Fibroblast of lung (primary cell): Measurements from ENCODE around the gene ZNF132. TPM values are rescaled to one million over a fixed set of nuclear protein-coding genes. Genes with fewer than 3 reads are reported as not detected.

Experiments used
- DNase-seq, 2 donors: peaks; one replicate each; pipeline versions ENCODE4 v3.0.0 to v3.0.0-alpha.2; 2010; ENCODE audit warnings: low read depth in 2 of 2
- H2AFZ ChIP-seq: 2 replicates; pipeline ENCODE4 v1.5.1; 2012; ENCODE audit warnings: low read length, control low read depth, inconsistent platforms
- H3K27ac ChIP-seq: 2 replicates; pipeline ENCODE4 v1.5.1; 2011; ENCODE audit warnings: low read length, control low read depth; ENCODE audit not compliant: insufficient read depth
- H3K27me3 ChIP-seq: 2 replicates; pipeline ENCODE4 v1.5.1; 2011; ENCODE audit warnings: mild to moderate bottlenecking, low read length; ENCODE audit not compliant: control insufficient read depth, insufficient read depth
- H3K36me3 ChIP-seq: 2 replicates; pipeline ENCODE4 v1.5.1; 2011; ENCODE audit warnings: low read length; ENCODE audit not compliant: control insufficient read depth, insufficient read depth
- H3K4me1 ChIP-seq: 2 replicates; pipeline ENCODE4 v1.5.1; 2011; ENCODE audit warnings: low read length; ENCODE audit not compliant: control insufficient read depth, insufficient read depth; ENCODE audit errors: extremely low read depth
- H3K4me2 ChIP-seq: 2 replicates; pipeline ENCODE4 v1.5.1; 2011; ENCODE audit warnings: low read length, control low read depth; ENCODE audit not compliant: insufficient read depth; ENCODE audit errors: extremely low read depth
- H3K4me3 ChIP-seq, 4 experiments: fragments of 200-600 bp in 1 of 4; sonication (generic) in 1 of 4; replicated peaks in 1 of 4; 2 replicates each; pipeline ENCODE4 v1.5.1; 2011 to 2016; ENCODE audit warnings: low read length in 4 of 4, low read depth in 3 of 4, mild to moderate bottlenecking in 3 of 4, control low read depth in 2 of 4, inconsistent platforms in 1 of 4, mixed read lengths in 1 of 4; ENCODE audit not compliant: insufficient read depth in 1 of 4; ENCODE audit errors: control extremely low read depth in 1 of 4
- H3K79me2 ChIP-seq: 2 replicates; pipeline ENCODE4 v1.5.1; 2012; ENCODE audit warnings: mild to moderate bottlenecking, low read length, inconsistent platforms; ENCODE audit not compliant: control insufficient read depth, insufficient read depth
- H3K9ac ChIP-seq: 2 replicates; pipeline ENCODE4 v1.5.1; 2011; ENCODE audit warnings: mild to moderate bottlenecking, low read length, control low read depth; ENCODE audit not compliant: insufficient read depth
- H3K9me3 ChIP-seq: 2 replicates; pipeline ENCODE4 v1.5.1; 2012; ENCODE audit warnings: low read depth, low read length; ENCODE audit not compliant: control insufficient read depth, insufficient read depth
- H4K20me1 ChIP-seq: 2 replicates; pipeline ENCODE4 v1.5.1; 2011; ENCODE audit warnings: low read length; ENCODE audit not compliant: control insufficient read depth, insufficient read depth; ENCODE audit errors: extremely low read depth
- CTCF ChIP-seq, 2 donors: IDR thresholded peaks in 1 of 2; conservative IDR thresholded peaks in 1 of 2; 1 replicate in 1 of 2; 2 replicates in 1 of 2; pipeline ENCODE4 v1.5.1; 2011 to 2012; ENCODE audit warnings: low read length in 2 of 2, control low read depth in 1 of 2, inconsistent platforms in 1 of 2, low read depth in 1 of 2, mild to moderate bottlenecking in 1 of 2
- EZH2 ChIP-seq: IDR thresholded peaks from 2 replicates; pipeline ENCODE4 v1.5.1; 2012; ENCODE audit warnings: low read length, control low read depth, mild to moderate bottlenecking; ENCODE audit errors: missing control alignments
- polyA plus RNA-seq, 2 donors: library from polyadenylated mRNA; depleted of rRNA in 1 of 2; stranded (reverse) in 1 of 2; unstranded in 1 of 2; fragments of >200 nt; gene quantifications; 2 replicates each; pipeline ENCODE4 v1.2.1, GENCODE V29; 2011 to 2012; ENCODE audit warnings: missing spikeins in 1 of 2
- total RNA-seq: library from RNA; depleted of rRNA; stranded (reverse); fragments of >200 nt; gene quantifications from 2 replicates; pipeline ENCODE4 v1.2.1, GENCODE V29; 2014

The ZNF132 gene
- total and polyA plus RNA-seq, 2 donors (not counting 1 experiment from before 2014, with no cell fraction given): 4.1 to 14.5 TPM

DNA sequence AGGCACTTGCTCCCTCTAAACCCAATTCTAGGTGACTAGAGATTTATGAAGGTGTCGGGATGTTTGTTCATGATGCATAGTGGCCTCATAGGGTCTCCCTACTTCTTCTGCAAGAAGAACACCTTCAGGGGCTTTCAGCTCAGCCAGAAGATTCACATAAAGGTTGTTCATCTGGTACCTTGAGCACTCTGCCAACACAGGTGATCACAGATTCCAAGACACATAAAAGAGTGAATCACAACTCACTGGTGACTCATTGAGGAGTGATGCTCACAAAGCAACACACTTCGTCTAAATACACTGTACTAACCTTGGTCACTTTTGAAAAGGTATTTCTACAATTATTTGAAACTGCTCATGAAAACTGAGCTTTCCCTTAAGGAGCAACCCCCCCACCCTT, 20.1 kb upstream of the ZNF132 start:
- TF ChIP-seq CTCF (conservative IDR thresholded peaks at IDR 0.05 in 1 of 2, IDR thresholded peaks at IDR 0.05 in 1 of 2; ENCODE audit: low read depth in 1 of 2, low read length in 2 of 2) (no peak), EZH2 (no peak)
- H3K9me3 ChIP-seq: no peaks in the 10 kb centered on the region
- H3K9ac ChIP-seq: no peak overlapping the region

DNA sequence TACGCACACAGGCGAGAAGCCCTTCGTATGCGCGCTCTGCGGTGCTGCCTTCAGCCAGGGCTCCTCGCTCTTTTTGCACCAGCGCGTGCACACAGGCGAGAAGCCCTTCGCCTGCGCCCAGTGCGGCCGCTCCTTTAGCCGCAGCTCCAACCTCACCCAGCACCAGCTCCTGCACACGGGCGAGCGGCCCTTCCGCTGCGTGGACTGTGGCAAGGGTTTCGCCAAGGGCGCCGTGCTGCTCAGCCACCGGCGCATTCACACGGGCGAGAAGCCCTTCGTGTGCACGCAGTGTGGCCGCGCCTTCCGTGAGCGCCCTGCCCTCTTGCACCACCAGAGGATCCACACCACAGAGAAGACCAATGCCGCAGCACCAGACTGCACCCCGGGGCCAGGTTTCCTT, 16.2 kb upstream of the ZNF132 start:
- Histone ChIP-seq H3K4me2 (no peak overlapping the region), H3K27me3 (no peaks in the 10 kb centered on the region), H3K79me2 (no peaks in the 10 kb centered on the region), H3K36me3 (peaks cover 12% of the 10 kb centered on the region), H2AFZ (no peak overlapping the region), H3K4me1 (peaks cover 1% of the 10 kb centered on the region), H3K4me3 (no peak overlapping the region), H3K27ac (no peak overlapping the region), H3K9me3 (no peaks in the 10 kb centered on the region), H4K20me1 (no peaks in the 10 kb centered on the region), H3K9ac (no peak overlapping the region)
- DNase-seq: no peak
- TF ChIP-seq CTCF (conservative IDR thresholded peaks at IDR 0.05 in 1 of 2, IDR thresholded peaks at IDR 0.05 in 1 of 2; ENCODE audit: low read depth in 1 of 2, low read length in 2 of 2) (no peak), EZH2 (no peak)

More for the DNA sequence above, 20.1 kb upstream of the ZNF132 start:
- Histone ChIP-seq H3K27me3 (no peaks in the 10 kb centered on the region), H3K4me1 (no peaks in the 10 kb centered on the region), H3K79me2 (no peaks in the 10 kb centered on the region), H3K4me3 (no peak overlapping the region), H3K27ac (no peak overlapping the region), H2AFZ (no peak overlapping the region), H3K36me3 (peaks cover 7% of the 10 kb centered on the region), H3K4me2 (no peak overlapping the region), H4K20me1 (no peaks in the 10 kb centered on the region)
- DNase-seq: no peak

DNA sequence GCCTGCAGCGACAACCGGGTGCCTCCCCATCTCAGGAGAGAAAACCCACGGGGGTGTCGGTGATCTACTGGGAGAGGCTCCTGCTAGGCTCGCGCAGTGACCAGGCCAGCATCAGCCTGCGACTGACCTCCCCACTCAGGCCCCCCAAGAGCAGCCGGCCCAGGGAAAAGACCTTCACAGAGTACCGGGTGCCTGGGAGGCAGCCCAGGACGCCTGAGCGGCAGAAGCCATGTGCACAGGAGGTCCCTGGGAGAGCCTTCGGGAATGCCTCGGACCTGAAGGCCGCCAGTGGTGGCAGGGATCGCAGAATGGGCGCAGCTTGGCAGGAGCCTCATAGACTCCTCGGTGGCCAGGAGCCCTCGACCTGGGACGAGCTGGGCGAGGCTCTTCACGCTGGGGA, 15.4 kb upstream of the ZNF132 start:
- Histone ChIP-seq H3K4me3 (no peak overlapping the region), H3K9me3 (no peaks in the 10 kb centered on the region), H3K27me3 (no peaks in the 10 kb centered on the region), H3K4me2 (no peak overlapping the region), H4K20me1 (no peaks in the 10 kb centered on the region), H2AFZ (no peak overlapping the region), H3K4me1 (peaks cover 6% of the 10 kb centered on the region), H3K9ac (no peak overlapping the region), H3K27ac (no peak overlapping the region), H3K79me2 (no peaks in the 10 kb centered on the region), H3K36me3 (peaks cover 12% of the 10 kb centered on the region)
- no peak for DNase-seq
- TF ChIP-seq EZH2 (no peak), CTCF (conservative IDR thresholded peaks at IDR 0.05 in 1 of 2, IDR thresholded peaks at IDR 0.05 in 1 of 2; ENCODE audit: low read depth in 1 of 2, low read length in 2 of 2) (no peak)
